Measurements from ENCODE around the gene TIMP3. TPM values are rescaled to one million over a fixed set of nuclear protein-coding genes. Genes with fewer than 3 reads are reported as not detected.
"Not testable (repeated sequence)": the region's sequence is repeated elsewhere in the genome, so short reads cannot be mapped to it uniquely, and the experiment has no call there.

The TIMP3 gene
- total and polyA plus RNA-seq, 8 donors = 30.4 to 248 (median 107) TPM

DNA sequence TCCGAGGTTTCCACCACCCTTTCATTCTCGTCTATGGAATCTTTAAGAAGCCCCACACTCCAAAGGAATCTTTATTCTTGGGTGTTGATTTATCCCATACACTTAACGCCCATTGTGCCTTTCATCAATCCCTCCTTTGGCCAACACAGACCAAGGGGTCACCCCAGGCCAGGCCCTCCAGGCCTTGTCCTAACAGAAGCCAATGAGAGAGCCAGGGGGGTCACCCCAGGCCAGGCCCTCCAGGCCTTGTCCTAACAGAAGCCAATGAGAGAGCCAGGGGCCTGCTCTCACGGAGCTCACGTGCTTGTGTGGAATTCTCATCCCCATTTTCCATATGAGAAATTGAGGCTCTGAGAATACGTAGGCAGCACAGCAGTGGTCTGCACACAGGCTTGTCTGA lies 47.9 kb upstream of the TIMP3 start:
- H3K4me1 ChIP-seq = no peaks in the 10 kb centered on the region
- peak overlapping the region in 3 of 5 donors; percentile 25 to 48 (median 27) for H3K27ac ChIP-seq
- H3K27me3 ChIP-seq = no peaks in the 10 kb centered on the region
- no peaks in the 10 kb centered on the region for H3K36me3 ChIP-seq
- DNase-seq = no peak
- TF ChIP-seq POLR2AphosphoS5 (IDR thresholded peaks at IDR 0.05) (no peak), POLR2A (IDR thresholded peaks at IDR 0.05) (no peak)
- TF ChIP-seq, protein P1, sequence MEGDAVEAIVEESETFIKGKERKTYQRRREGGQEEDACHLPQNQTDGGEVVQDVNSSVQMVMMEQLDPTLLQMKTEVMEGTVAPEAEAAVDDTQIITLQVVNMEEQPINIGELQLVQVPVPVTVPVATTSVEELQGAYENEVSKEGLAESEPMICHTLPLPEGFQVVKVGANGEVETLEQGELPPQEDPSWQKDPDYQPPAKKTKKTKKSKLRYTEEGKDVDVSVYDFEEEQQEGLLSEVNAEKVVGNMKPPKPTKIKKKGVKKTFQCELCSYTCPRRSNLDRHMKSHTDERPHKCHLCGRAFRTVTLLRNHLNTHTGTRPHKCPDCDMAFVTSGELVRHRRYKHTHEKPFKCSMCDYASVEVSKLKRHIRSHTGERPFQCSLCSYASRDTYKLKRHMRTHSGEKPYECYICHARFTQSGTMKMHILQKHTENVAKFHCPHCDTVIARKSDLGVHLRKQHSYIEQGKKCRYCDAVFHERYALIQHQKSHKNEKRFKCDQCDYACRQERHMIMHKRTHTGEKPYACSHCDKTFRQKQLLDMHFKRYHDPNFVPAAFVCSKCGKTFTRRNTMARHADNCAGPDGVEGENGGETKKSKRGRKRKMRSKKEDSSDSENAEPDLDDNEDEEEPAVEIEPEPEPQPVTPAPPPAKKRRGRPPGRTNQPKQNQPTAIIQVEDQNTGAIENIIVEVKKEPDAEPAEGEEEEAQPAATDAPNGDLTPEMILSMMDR (IDR thresholded peaks at IDR 0.05) = no peak
- H3K4me3 ChIP-seq = no peak overlapping the region
- H3K9me3 ChIP-seq = no peaks in the 10 kb centered on the region
- intact Hi-C loops (cut with DNase I; ENCODE audit: low total_unique reads) = no loop called here
- 86 to 93% (median 87%) methylated on average over 6 of the region's 6 CpGs for WGBS, 5 donors

GRCh38 chr22:32754413-32755041 lies 47.0 kb upstream of the TIMP3 start:
- Histone ChIP-seq H3K27me3 (no peaks in the 10 kb centered on the region), H3K36me3 (no peaks in the 10 kb centered on the region), H3K27ac (peak overlapping the region in 2 of 5 donors; percentile 25 to 48), H3K4me1 (no peaks in the 10 kb centered on the region), H3K4me3 (no peak overlapping the region), H3K9me3 (no peaks in the 10 kb centered on the region)
- TF ChIP-seq EP300 (IDR thresholded peaks at IDR 0.05) (no peak), POLR2A (IDR thresholded peaks at IDR 0.05) (no peak), POLR2AphosphoS5 (IDR thresholded peaks at IDR 0.05) (peak in 1 of 3 donors; percentile 10)
- TF ChIP-seq, protein P1 (IDR thresholded peaks at IDR 0.05) = no peak
- intact Hi-C loops (cut with DNase I; ENCODE audit: low total_unique reads) = no loop called here
- peak in 1 of 2 donors; percentile 38 for DNase-seq
- 55 to 65% (median 61%) methylated on average over 6 of the region's 6 CpGs for WGBS, 5 donors

GRCh38 chr22:32757086-32757762 lies 44.3 kb upstream of the TIMP3 start:
- H3K4me3 ChIP-seq; H3K36me3 ChIP-seq; intact Hi-C loops (cut with DNase I; ENCODE audit: low total_unique reads); H3K27me3 ChIP-seq; DNase-seq; H3K27ac ChIP-seq; H3K9me3 ChIP-seq: not testable (repeated sequence)
- WGBS, 5 donors = 88 to 98% (median 95%) methylated on average over 14 of the region's 14 CpGs
- H3K4me1 ChIP-seq = peaks cover 0 to 10% (median 8%) of the 10 kb centered on the region in 4 donors

- 91 to 92% (median 91%) methylated on average over 3 of the region's 3 CpGs for WGBS, 5 donors
- intact Hi-C loops (cut with DNase I; ENCODE audit: low total_unique reads) = no loop called here
Observed at GRCh38 chr22:32758866-32759385, 42.6 kb upstream of the TIMP3 start.

More at GRCh38 chr22:32758866-32759385, 42.6 kb upstream of the TIMP3 start:
- H3K27me3 ChIP-seq = peaks cover 0 to 9% (median 0%) of the 10 kb centered on the region in 3 donors
- no peaks in the 10 kb centered on the region for H3K9me3 ChIP-seq
- no peak for DNase-seq
- H3K36me3 ChIP-seq = no peaks in the 10 kb centered on the region
- no peak overlapping the region for H3K27ac ChIP-seq
- TF ChIP-seq POLR2A (IDR thresholded peaks at IDR 0.05) (no peak), POLR2AphosphoS5 (IDR thresholded peaks at IDR 0.05) (no peak), EP300 (IDR thresholded peaks at IDR 0.05) (no peak)
- TF ChIP-seq, protein P1 (IDR thresholded peaks at IDR 0.05) = no peak
- no peak overlapping the region for H3K4me3 ChIP-seq
- peaks cover 0 to 13% (median 9%) of the 10 kb centered on the region in 4 donors for H3K4me1 ChIP-seq

All from stomach (tissue), 9 donors.